ENCODE data around the gene LKAAEAR1.

DNA sequence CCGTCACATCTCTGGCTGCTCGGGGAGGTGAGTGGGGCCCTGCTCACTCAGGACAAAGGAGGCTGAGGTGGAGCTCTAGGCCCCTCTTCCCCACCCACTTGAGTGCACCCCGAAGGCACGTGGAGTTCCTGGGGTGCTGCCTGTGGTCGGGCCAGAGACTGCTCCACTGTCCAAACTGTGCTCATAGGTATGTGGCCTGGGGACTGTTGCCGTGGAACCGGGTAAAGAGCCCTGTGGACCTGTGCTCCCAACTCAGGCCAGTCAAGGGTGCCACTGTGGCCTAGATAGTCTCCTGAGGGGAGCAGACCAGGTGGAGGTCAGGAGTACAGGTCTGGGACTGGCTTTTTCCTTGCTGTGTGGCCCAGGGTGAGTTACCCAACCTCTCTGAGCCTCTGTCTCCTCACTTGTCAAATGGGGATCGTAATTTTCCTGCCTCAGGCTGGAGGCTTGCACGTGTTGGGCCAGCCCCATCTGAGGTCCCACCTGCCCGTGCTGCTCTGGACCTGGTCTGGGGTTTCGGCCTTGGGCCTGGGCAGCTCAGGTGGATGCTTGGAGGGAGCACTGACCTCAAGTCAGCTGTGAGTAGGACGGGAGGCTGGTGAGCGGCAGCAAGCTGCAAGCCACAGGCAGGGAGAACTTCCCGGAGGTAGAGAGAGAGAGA lies 35.6 kb upstream of the LKAAEAR1 start:
- TF ChIP-seq, protein P1, sequence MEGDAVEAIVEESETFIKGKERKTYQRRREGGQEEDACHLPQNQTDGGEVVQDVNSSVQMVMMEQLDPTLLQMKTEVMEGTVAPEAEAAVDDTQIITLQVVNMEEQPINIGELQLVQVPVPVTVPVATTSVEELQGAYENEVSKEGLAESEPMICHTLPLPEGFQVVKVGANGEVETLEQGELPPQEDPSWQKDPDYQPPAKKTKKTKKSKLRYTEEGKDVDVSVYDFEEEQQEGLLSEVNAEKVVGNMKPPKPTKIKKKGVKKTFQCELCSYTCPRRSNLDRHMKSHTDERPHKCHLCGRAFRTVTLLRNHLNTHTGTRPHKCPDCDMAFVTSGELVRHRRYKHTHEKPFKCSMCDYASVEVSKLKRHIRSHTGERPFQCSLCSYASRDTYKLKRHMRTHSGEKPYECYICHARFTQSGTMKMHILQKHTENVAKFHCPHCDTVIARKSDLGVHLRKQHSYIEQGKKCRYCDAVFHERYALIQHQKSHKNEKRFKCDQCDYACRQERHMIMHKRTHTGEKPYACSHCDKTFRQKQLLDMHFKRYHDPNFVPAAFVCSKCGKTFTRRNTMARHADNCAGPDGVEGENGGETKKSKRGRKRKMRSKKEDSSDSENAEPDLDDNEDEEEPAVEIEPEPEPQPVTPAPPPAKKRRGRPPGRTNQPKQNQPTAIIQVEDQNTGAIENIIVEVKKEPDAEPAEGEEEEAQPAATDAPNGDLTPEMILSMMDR (IDR thresholded peaks at IDR 0.05 in 4 of 5, conservative IDR thresholded peaks at IDR 0.05 in 1 of 5) = no peak
- no peak for TF ChIP-seq POLR2A (IDR thresholded peaks at IDR 0.05)
